HG02938 (cell line): Measurements from ENCODE around the gene AGBL4.
"Not testable (repeated sequence)": the region's sequence is repeated elsewhere in the genome, so short reads cannot be mapped to it uniquely, and the experiment has no call there.

Experiments used
- ATAC-seq: cut with Tn5 transposase; IDR thresholded peaks from one replicate; pipeline ENCODE4 v1.9.1; 2021; ENCODE audit warnings: mild to moderate bottlenecking, moderate library complexity; ENCODE audit not compliant: unreplicated experiment

AGBL4 gene

GRCh38 chr1:49448200-49448599 is 575.6 kb downstream of the AGBL4 start:
- ATAC-seq: no peak

GRCh38 chr1:49436865-49437264 is 586.9 kb downstream of the AGBL4 start:
- ATAC-seq: no peak

- no peak for ATAC-seq
These were observed 588.5 kb downstream of the AGBL4 start for GRCh38 chr1:49435291-49435690.

GRCh38 chr1:49424782-49425181 is 599.0 kb downstream of the AGBL4 start:
- ATAC-seq: no peak

- ATAC-seq: no peak
These were observed 607.0 kb downstream of the AGBL4 start for GRCh38 chr1:49416758-49417157.

GRCh38 chr1:49408346-49408745 is 615.4 kb downstream of the AGBL4 start:
- no peak for ATAC-seq

GRCh38 chr1:49397086-49397485 is 626.7 kb downstream of the AGBL4 start:
- ATAC-seq: peak; percentile 40

GRCh38 chr1:49394200-49394599 is 629.6 kb downstream of the AGBL4 start:
- ATAC-seq: no peak

- ATAC-seq: no peak
These were observed 634.1 kb downstream of the AGBL4 start for GRCh38 chr1:49389699-49390098.

- ATAC-seq: no peak
These were observed 659.1 kb downstream of the AGBL4 start for GRCh38 chr1:49364676-49365075.

- ATAC-seq: no peak
These were observed 660.1 kb downstream of the AGBL4 start for GRCh38 chr1:49363628-49364027.

- no peak for ATAC-seq
These were observed 665.7 kb downstream of the AGBL4 start for GRCh38 chr1:49358036-49358435.

- ATAC-seq: no peak
These were observed 667.2 kb downstream of the AGBL4 start for GRCh38 chr1:49356594-49356993.

GRCh38 chr1:49351768-49352167 is 672.0 kb downstream of the AGBL4 start:
- ATAC-seq: no peak

GRCh38 chr1:49346767-49347349 is 676.9 kb downstream of the AGBL4 start:
- no peak for ATAC-seq

- ATAC-seq: no peak
These were observed 683.2 kb downstream of the AGBL4 start for GRCh38 chr1:49340576-49340975.

- ATAC-seq: no peak
These were observed 684.7 kb downstream of the AGBL4 start for GRCh38 chr1:49339043-49339442.

GRCh38 chr1:49337251-49337650 is 686.5 kb downstream of the AGBL4 start:
- no peak for ATAC-seq

GRCh38 chr1:49333906-49334305 is 689.8 kb downstream of the AGBL4 start:
- ATAC-seq: no peak

- no peak for ATAC-seq
These were observed 692.5 kb downstream of the AGBL4 start for GRCh38 chr1:49331066-49331852.

GRCh38 chr1:49323925-49324540 is 699.7 kb downstream of the AGBL4 start:
- no peak for ATAC-seq

GRCh38 chr1:49320493-49320892 is 703.3 kb downstream of the AGBL4 start:
- ATAC-seq: not testable (repeated sequence)
